PFSK-1 (cell line): ENCODE results near the gene EDC3.

Experiments
- POLR2AphosphoS5 ChIP-seq: IDR thresholded peaks from 2 replicates; pipeline ENCODE4 v1.6.1; 2012; ENCODE audit warnings: low read depth, mild to moderate bottlenecking, control low read depth, low read length, moderate library complexity
- SIN3A ChIP-seq: IDR thresholded peaks from 2 replicates; pipeline ENCODE4 v1.6.1; 2012; ENCODE audit warnings: mild to moderate bottlenecking, low read length, moderate library complexity, borderline replicate concordance; ENCODE audit not compliant: insufficient read depth

- TF ChIP-seq POLR2AphosphoS5 (no peak), SIN3A (no peak)
These were observed 49.3 kb downstream of the EDC3 start for GRCh38 chr15:74646480-74646879.
